Chondrocyte (in vitro differentiated cells): Measurements from ENCODE around the gene WDR72. TPM values are rescaled to one million over a fixed set of nuclear protein-coding genes. Genes with fewer than 3 reads are reported as not detected.

Experiments
- DNase-seq: peaks from one replicate; pipeline ENCODE4 v3.0.0; 2021; ENCODE audit warnings: mixed read lengths, low spot score
- H3K27ac Mint-ChIP-seq: one replicate; pipeline ENCODE4 v1.8.0; 2021; ENCODE audit warnings: mild to moderate bottlenecking, moderate library complexity, mixed read lengths; ENCODE audit not compliant: unreplicated experiment
- H3K27me3 Mint-ChIP-seq: 2 replicates; pipeline ENCODE4 v1.8.0; 2021; ENCODE audit warnings: low read depth, mixed read lengths
- H3K36me3 Mint-ChIP-seq: 2 replicates; pipeline ENCODE4 v1.8.0; 2021; ENCODE audit warnings: low read depth, mixed read lengths
- H3K4me1 Mint-ChIP-seq: 2 replicates; pipeline ENCODE4 v1.8.0; 2021; ENCODE audit warnings: low read depth, mild to moderate bottlenecking, mixed read lengths
- H3K4me3 Mint-ChIP-seq: one replicate; pipeline ENCODE4 v1.8.0; 2021; ENCODE audit warnings: mild to moderate bottlenecking, moderate library complexity, mixed read lengths; ENCODE audit not compliant: unreplicated experiment
- H3K9me3 Mint-ChIP-seq: 2 replicates; pipeline ENCODE4 v1.8.0; 2021; ENCODE audit warnings: low read depth, mixed read lengths
- total RNA-seq: library from RNA; stranded (reverse); gene quantifications from 3 replicates; pipeline ENCODE4 v1.2.1, GENCODE V29; 2021
- TF ChIP-seq, protein P1 (sequence below): fragments of 200-600 bp; sonication (generic); IDR thresholded peaks from 2 replicates; pipeline ENCODE4 v1.5.0; 2021; ENCODE audit warnings: antibody characterized with exemption, mild to moderate bottlenecking, moderate library complexity

Gene WDR72
- total RNA-seq, 1 donor from 2014 or later = not detected

DNA sequence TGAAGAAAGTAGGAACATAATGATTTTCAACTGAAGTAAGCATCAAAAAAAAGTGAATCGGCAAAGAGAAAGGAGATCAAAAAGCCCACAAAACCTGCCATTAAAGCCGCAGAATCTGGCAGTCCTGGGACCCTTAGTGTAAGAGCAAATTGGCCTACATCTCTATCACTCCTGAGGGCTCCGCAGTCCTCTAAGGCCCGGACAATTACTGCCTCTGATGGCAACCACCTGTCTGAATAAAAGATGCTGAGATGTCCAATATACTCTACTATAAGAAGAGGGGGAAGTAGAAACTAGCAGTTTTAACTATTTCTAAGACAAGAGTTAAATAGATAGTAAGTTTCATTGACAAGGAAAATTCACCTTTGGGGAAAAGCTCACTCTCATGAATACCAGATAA is 20.3 kb downstream of the WDR72 start:
- H3K4me3 Mint-ChIP-seq = no peak overlapping the region
- TF ChIP-seq, protein P1, sequence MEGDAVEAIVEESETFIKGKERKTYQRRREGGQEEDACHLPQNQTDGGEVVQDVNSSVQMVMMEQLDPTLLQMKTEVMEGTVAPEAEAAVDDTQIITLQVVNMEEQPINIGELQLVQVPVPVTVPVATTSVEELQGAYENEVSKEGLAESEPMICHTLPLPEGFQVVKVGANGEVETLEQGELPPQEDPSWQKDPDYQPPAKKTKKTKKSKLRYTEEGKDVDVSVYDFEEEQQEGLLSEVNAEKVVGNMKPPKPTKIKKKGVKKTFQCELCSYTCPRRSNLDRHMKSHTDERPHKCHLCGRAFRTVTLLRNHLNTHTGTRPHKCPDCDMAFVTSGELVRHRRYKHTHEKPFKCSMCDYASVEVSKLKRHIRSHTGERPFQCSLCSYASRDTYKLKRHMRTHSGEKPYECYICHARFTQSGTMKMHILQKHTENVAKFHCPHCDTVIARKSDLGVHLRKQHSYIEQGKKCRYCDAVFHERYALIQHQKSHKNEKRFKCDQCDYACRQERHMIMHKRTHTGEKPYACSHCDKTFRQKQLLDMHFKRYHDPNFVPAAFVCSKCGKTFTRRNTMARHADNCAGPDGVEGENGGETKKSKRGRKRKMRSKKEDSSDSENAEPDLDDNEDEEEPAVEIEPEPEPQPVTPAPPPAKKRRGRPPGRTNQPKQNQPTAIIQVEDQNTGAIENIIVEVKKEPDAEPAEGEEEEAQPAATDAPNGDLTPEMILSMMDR = no peak
- H3K27ac Mint-ChIP-seq = no peak overlapping the region
- no peak for DNase-seq
- H3K36me3 Mint-ChIP-seq = no peaks in the 10 kb centered on the region
- H3K4me1 Mint-ChIP-seq = no peaks in the 10 kb centered on the region
- H3K9me3 Mint-ChIP-seq = no peaks in the 10 kb centered on the region
- H3K27me3 Mint-ChIP-seq = peaks cover 15% of the 10 kb centered on the region

DNA sequence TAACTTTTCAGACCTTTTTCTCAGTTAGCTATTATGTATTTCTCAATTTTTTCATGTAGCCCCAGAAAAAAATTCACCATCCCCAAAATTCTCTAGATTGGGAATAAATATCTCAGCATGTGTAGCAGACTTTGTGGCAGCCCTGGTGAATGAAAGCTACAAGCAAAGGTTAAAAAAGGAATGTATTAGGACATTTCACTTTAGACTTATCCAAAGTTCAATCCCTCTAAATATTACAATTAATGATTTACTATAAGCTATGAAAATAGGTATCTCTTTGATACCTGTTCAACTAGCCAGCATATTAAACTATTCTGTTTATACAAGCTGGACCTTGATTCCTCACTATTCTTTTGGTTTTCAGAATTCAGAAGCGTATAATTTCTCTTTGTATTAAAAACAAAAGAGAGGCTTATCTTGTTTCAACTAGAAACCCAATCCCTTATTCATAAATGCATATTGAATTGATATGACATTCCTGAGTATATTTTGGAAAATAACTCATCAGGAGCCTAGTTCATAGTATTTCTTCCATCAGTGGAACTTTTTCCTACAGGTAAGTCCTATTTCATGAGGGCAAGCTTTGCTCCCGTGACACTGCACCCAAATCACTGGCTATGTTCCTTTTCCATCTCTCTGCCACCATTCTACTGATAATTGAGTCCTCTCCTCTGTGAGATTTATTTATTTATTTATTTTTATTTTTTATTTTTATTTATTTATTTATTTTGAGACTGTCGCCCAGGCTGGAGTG is 38.0 kb downstream of the WDR72 start:
- no peak for DNase-seq
- Mint-ChIP-seq H3K27me3 (peaks cover 26% of the 10 kb centered on the region), H3K36me3 (no peaks in the 10 kb centered on the region), H3K9me3 (no peaks in the 10 kb centered on the region), H3K4me1 (no peaks in the 10 kb centered on the region), H3K27ac (no peak overlapping the region), H3K4me3 (no peak overlapping the region)
- TF ChIP-seq, protein P1 = no peak

DNA sequence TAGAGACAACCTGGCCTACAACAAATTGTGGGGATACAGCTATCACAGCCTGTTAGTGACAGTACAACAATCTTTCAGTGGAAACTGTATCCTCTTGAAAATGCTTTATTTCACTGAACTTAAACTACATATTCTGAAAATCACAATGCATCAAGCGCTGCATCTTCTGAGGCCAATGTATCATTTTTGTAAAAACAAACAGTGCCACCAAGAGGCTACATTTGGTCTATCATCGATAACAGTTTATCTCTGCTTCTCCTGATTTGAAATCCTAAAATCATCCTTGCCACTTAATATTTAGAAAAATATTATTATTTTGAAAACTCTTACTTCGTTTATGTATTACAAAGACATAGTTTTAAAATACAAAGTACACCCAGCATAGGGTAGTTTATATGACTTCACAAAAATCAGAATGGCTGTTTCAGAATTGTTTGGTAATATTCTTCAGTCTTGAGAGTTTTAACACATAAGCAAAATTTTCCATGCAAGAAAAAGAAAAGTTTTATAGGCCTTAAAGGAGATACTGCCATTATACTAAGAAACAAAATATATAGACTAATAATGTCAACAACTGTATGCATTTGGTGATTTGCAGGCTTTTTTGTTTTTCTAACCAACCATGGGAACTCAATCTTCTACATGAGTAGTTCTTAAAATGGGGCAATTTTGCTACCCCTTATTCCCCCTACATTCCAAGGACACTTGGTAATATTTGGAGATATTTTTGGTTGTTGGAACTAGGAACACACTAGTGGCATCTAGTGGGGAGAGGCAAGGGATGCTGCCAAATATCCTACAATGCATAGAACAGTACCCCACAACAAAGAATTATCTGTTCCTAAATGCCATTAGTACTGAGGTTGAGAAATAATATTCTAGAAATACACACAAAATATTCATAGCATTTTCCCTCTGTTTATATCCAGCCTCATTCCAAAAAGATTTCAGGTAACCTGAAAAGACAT is 42.3 kb downstream of the WDR72 start:
- Mint-ChIP-seq H3K9me3 (no peaks in the 10 kb centered on the region), H3K4me1 (no peaks in the 10 kb centered on the region), H3K4me3 (no peak overlapping the region), H3K36me3 (no peaks in the 10 kb centered on the region), H3K27me3 (peaks cover 33% of the 10 kb centered on the region), H3K27ac (no peak overlapping the region)
- TF ChIP-seq, protein P1 = peak; percentile 79
- DNase-seq = no peak

DNA sequence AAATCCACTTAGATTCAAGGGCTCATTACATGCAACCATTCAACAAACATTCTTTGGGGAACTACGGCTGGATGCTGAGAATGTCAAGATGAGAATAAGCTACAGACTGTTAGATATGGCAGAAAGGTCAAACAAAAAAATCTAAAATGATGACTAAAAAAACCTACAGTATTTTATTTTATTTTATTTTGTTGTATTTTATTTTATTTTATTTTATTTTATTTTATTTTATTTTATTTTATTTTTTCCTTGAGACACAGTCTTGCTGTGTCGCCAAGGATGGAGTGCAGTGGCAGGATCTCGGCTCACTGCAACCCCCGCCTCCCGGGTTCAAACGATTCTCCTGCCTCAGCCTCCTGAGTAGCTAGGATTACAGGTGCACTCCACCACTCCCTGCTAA is 46.2 kb downstream of the WDR72 start:
- Mint-ChIP-seq H3K4me1 (no peaks in the 10 kb centered on the region), H3K27me3 (peaks cover 26% of the 10 kb centered on the region), H3K9me3 (no peaks in the 10 kb centered on the region), H3K4me3 (no peak overlapping the region), H3K36me3 (no peaks in the 10 kb centered on the region), H3K27ac (no peak overlapping the region)
- TF ChIP-seq, protein P1 = no peak
- DNase-seq = no peak

DNA sequence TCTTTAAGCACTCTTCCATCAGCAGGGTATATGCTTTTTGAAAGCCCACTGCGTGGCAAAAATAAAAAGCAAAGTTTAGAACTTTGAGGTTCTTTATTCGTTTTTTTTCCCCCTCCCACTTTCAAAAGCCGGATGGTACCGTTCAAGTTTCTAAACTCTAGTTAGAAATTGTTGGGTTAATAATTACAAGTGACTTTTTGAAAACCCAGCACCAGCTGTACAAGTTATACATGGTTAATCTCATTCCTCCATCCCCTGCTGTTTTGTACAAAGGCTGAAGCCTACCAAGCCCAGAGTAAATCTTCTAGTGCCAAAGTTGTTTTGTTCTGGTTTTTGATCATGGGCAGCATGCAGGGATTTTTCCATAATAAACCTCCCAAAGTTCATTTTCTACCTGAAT is 48.6 kb downstream of the WDR72 start:
- no peaks in the 10 kb centered on the region for H3K36me3 Mint-ChIP-seq

More for the DNA sequence above, 48.6 kb downstream of the WDR72 start:
- Mint-ChIP-seq H3K4me1 (no peaks in the 10 kb centered on the region), H3K27ac (no peak overlapping the region), H3K9me3 (no peaks in the 10 kb centered on the region), H3K4me3 (no peak overlapping the region), H3K27me3 (peaks cover 27% of the 10 kb centered on the region)
- DNase-seq = no peak
- TF ChIP-seq, protein P1 = no peak
